OCI-LY7 (cell line): ENCODE data around the gene DHPS. TPM values are rescaled to one million over a fixed set of nuclear protein-coding genes. Genes with fewer than 3 reads are reported as not detected.
A peak's percentile ranks its signal among the peaks of the same experiment; 100 is the strongest.
"Not testable (repeated sequence)": the region's sequence is repeated elsewhere in the genome, so short reads cannot be mapped to it uniquely, and the experiment has no call there.

Experiments used
- BruUV-seq: library from RNA; stranded (reverse); fragments of 400-500 nt; replicated peaks from 2 replicates; lab custom pipeline; 2021; lab: Mats Ljungman, UMichigan
- CTCF ChIA-PET: fragments of 300-600 bp; sonication (Branson Sonifier 250); formaldehyde crosslinking; loops from one replicate; lab custom pipeline; 2022; ENCODE audit warnings: antibody characterized with exemption; ENCODE audit not compliant: unreplicated experiment; lab: Charles Lee
- POLR2A ChIA-PET: fragments of 300-600 bp; sonication (Branson Sonifier 250); formaldehyde crosslinking; loops from one replicate; lab custom pipeline; 2022; ENCODE audit warnings: antibody characterized with exemption; lab: Charles Lee
- DNase-seq: peaks from one replicate; pipeline ENCODE4 v3.0.0-alpha.2; 2015; ENCODE audit warnings: low spot score
- H2AFZ ChIP-seq: fragments of 200-600 bp; sonication (generic), shearing (Covaris generic); 2 replicates; pipeline ENCODE4 v1.6.1; 2014; ENCODE audit warnings: mild to moderate bottlenecking, antibody characterized with exemption, low read length, moderate library complexity
- H3K27ac ChIP-seq: fragments of 200-600 bp; sonication (generic); 2 replicates; pipeline ENCODE4 v1.5.1; 2014; ENCODE audit warnings: mixed run types, low read depth, mild to moderate bottlenecking, moderate library complexity, low read length, inconsistent platforms; ENCODE audit not compliant: poor library complexity, severe bottlenecking
- H3K36me3 ChIP-seq: fragments of 200-600 bp; sonication (generic); 2 replicates; pipeline ENCODE4 v1.6.1; 2014; ENCODE audit warnings: mild to moderate bottlenecking, antibody characterized with exemption, low read length, moderate library complexity, mixed read lengths; ENCODE audit not compliant: insufficient read depth
- H3K4me1 ChIP-seq: fragments of 200-600 bp; sonication (generic); 2 replicates; pipeline ENCODE4 v1.5.1; 2014; ENCODE audit warnings: mild to moderate bottlenecking, low read length; ENCODE audit not compliant: insufficient read depth, poor library complexity, severe bottlenecking
- H3K4me2 ChIP-seq: fragments of 200-600 bp; sonication (generic); 2 replicates; pipeline ENCODE4 v1.6.1; 2014; ENCODE audit warnings: mild to moderate bottlenecking, low read length
- H3K4me3 ChIP-seq: fragments of 200-600 bp; sonication (generic); 2 replicates; pipeline ENCODE4 v1.5.1; 2014; ENCODE audit warnings: mild to moderate bottlenecking, low read depth, low read length; ENCODE audit not compliant: poor library complexity, severe bottlenecking
- H3K79me2 ChIP-seq: fragments of 200-600 bp; sonication (generic); 2 replicates; pipeline ENCODE4 v1.6.1; 2016; ENCODE audit warnings: low read depth, mild to moderate bottlenecking, low read length, moderate library complexity, mixed read lengths; ENCODE audit not compliant: insufficient read depth
- H3K9me2 ChIP-seq: fragments of 200-600 bp; sonication (generic); 2 replicates; pipeline ENCODE4 v1.6.1; 2016; ENCODE audit warnings: mild to moderate bottlenecking, low read length, mixed read lengths; ENCODE audit not compliant: insufficient read depth
- H3K9me3 ChIP-seq: fragments of 200-600 bp; sonication (generic); 2 replicates; pipeline ENCODE4 v1.6.1; 2014; ENCODE audit warnings: mild to moderate bottlenecking, mixed run types, low read length, mixed read lengths
- H4K20me1 ChIP-seq: fragments of 200-600 bp; sonication (generic); 2 replicates; pipeline ENCODE4 v1.6.1; 2014; ENCODE audit warnings: mild to moderate bottlenecking, antibody characterized with exemption, low read length, moderate library complexity, mixed read lengths; ENCODE audit not compliant: insufficient read depth
- EZH2phosphoT487 ChIP-seq: fragments of 200-600 bp; sonication (generic); IDR thresholded peaks from 2 replicates; pipeline ENCODE4 v1.6.1; 2018; ENCODE audit warnings: low read depth, borderline replicate concordance, mild to moderate bottlenecking, mixed run types, antibody characterized with exemption, low read length, moderate library complexity, mixed read lengths
- intact Hi-C: fragments of 100-400 bp; cut with micrococcal nuclease; formaldehyde crosslinking; loops from one replicate; pipeline ENCODE4 v1.10.0; 2022; ENCODE audit not compliant: unreplicated experiment
- total RNA-seq, 2 experiments: library from RNA; depleted of rRNA in 1 of 2; stranded (reverse); fragments of >200 nt in 1 of 2; shearing (Covaris generic) in 1 of 2; gene quantifications; 2 replicates each; pipeline ENCODE4 v1.2.3, GENCODE V29; 2014 to 2022
- TF ChIP-seq, protein P1 (sequence below): fragments of 200-600 bp; sonication (generic); conservative IDR thresholded peaks from 2 replicates; pipeline ENCODE4 v1.5.1; 2014; ENCODE audit warnings: mild to moderate bottlenecking, antibody characterized with exemption, low read length, moderate library complexity, mixed read lengths

DHPS gene
- total RNA-seq, 2 experiments from 2014 or later: 101 to 102 TPM

DNA sequence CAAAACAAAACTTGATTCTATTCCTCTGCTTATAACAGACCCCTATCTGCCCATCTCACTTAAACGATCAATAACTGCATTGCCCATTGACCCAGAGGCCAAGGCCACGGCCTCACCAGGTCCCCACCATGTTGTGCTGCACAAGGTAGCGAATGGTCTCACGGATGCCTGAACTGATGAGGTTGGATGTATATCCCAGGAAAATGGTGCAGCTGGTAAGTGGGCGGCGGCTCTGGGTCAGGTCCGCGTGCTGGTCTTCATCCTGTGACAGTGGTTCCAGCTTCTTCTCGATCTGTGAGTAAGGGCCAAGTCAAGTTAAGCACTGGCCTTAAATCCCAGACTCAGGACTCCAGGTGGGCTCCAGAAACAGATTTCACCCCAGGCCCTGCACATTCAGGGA, 1.6 kb downstream of the DHPS start:
- DNase-seq: no peak
- peak overlapping the region; percentile 33 for H3K4me2 ChIP-seq
- no peak for TF ChIP-seq EZH2phosphoT487
- TF ChIP-seq, protein P1, sequence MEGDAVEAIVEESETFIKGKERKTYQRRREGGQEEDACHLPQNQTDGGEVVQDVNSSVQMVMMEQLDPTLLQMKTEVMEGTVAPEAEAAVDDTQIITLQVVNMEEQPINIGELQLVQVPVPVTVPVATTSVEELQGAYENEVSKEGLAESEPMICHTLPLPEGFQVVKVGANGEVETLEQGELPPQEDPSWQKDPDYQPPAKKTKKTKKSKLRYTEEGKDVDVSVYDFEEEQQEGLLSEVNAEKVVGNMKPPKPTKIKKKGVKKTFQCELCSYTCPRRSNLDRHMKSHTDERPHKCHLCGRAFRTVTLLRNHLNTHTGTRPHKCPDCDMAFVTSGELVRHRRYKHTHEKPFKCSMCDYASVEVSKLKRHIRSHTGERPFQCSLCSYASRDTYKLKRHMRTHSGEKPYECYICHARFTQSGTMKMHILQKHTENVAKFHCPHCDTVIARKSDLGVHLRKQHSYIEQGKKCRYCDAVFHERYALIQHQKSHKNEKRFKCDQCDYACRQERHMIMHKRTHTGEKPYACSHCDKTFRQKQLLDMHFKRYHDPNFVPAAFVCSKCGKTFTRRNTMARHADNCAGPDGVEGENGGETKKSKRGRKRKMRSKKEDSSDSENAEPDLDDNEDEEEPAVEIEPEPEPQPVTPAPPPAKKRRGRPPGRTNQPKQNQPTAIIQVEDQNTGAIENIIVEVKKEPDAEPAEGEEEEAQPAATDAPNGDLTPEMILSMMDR: no peak
- H3K27ac ChIP-seq: no peak overlapping the region
- peaks cover 51% of the 10 kb centered on the region for H3K36me3 ChIP-seq
- H2AFZ ChIP-seq: no peak overlapping the region
- H3K4me1 ChIP-seq: peaks cover 11% of the 10 kb centered on the region
- H4K20me1 ChIP-seq: peaks cover 10% of the 10 kb centered on the region; the same call in 1 of the 2 replicates
- intact Hi-C loops: no loop called here
- CTCF ChIA-PET: no interaction called here
- POLR2A ChIA-PET: interaction anchor here (0.6 kb wide), 1 partner anchor 21 kb away, joined by 6 read pairs; no protein-coding TSS in a partner anchor
- no peaks in the 10 kb centered on the region for H3K9me2 ChIP-seq
- peaks cover 9% of the 10 kb centered on the region for H3K79me2 ChIP-seq
- peak overlapping the region; percentile 47 for H3K4me3 ChIP-seq
- BruUV-seq: no TSS peak
- no peaks in the 10 kb centered on the region for H3K9me3 ChIP-seq

DNA sequence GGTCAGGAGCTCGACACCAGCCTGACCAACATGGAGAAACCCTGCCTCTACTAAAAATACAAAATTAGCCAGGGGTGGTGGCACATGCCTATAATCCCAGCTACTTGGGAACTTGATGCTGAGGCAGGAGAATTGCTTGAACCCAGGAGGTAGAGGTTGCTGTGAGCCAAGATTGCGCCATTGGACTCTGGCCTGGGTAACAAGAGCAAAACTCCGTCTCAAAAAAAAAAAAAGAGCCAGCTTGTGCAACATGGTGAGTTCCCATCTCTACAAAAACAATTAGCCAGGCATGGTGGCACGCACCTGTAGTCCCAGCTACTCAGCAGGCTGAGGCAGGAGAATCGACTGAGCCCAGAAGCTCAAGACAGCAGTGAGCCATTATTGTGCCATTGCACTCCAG, 3.6 kb downstream of the DHPS start:
- Histone ChIP-seq H3K4me1 (peaks cover 11% of the 10 kb centered on the region), H3K36me3 (peaks cover 67% of the 10 kb centered on the region)
- H3K27ac ChIP-seq, H3K9me2 ChIP-seq, CTCF ChIA-PET, H3K4me2 ChIP-seq, DNase-seq, H4K20me1 ChIP-seq, intact Hi-C loops, H3K79me2 ChIP-seq, H2AFZ ChIP-seq, H3K4me3 ChIP-seq, H3K9me3 ChIP-seq, BruUV-seq: not testable (repeated sequence)
- POLR2A ChIA-PET: interaction anchor here (0.6 kb wide), 1 partner anchor 107 kb away, joined by 4 read pairs; no protein-coding TSS in a partner anchor

DNA sequence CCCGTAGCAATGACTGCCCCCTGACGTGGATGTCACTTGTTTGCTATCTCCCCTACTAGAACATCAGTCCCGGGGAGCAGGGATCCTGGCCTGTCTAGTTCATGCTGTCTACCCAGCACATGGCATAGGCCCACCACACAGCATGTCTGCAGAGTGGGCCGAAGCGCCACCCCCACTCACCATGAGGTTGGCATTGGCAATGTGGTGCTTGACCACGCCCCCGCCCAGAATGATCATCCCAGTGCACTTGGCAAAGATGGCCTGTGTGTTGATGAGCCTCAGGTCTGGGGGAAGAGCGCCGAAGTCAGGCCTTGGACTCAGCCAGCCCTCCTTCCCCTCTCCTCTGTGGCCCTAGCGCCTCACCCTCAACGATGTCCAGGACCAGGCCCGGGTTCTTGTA, 4.8 kb downstream of the DHPS start:
- intact Hi-C loops: loop anchor here (2.0 kb wide), 1 partner anchor 120 kb away; no protein-coding TSS in a partner anchor
- no peaks in the 10 kb centered on the region for H3K9me3 ChIP-seq
- H3K36me3 ChIP-seq: peaks cover 78% of the 10 kb centered on the region
- H3K4me1 ChIP-seq: peaks cover 11% of the 10 kb centered on the region
- no peak for DNase-seq
- H3K9me2 ChIP-seq: no peaks in the 10 kb centered on the region
- no TSS peak for BruUV-seq
- TF ChIP-seq EZH2phosphoT487: no peak
- TF ChIP-seq, protein P1: no peak
- H4K20me1 ChIP-seq: peaks cover 10% of the 10 kb centered on the region; the same call in 1 of the 2 replicates
- H3K4me2 ChIP-seq: no peak overlapping the region
- no peak overlapping the region for H3K27ac ChIP-seq
- no peak overlapping the region for H3K4me3 ChIP-seq
- ChIA-PET CTCF (no interaction called here), POLR2A (no interaction called here)
- H3K79me2 ChIP-seq: peaks cover 9% of the 10 kb centered on the region
- no peak overlapping the region for H2AFZ ChIP-seq
